GM18951 (cell line): ENCODE data around the gene MAPK1IP1L.
"Not testable (repeated sequence)": the region's sequence is repeated elsewhere in the genome, so short reads cannot be mapped to it uniquely, and the experiment has no call there.

ENCODE experiments used
- POLR2A ChIP-seq: IDR thresholded peaks from 4 replicates; pipeline ENCODE4 v1.6.1; 2011; ENCODE audit warnings: mild to moderate bottlenecking; ENCODE audit not compliant: insufficient read length, insufficient read depth; ENCODE audit errors: extremely low read depth
- in situ Hi-C: fragments of 300-500 bp; cut with MboI; formaldehyde crosslinking; loops from one replicate; pipeline ENCODE4 v1.12.0; 2022; ENCODE audit warnings: low sequenced_read_pairs, mixed read lengths, inconsistent platforms; ENCODE audit not compliant: unreplicated experiment

The MAPK1IP1L gene

GRCh38 chr14:55043528-55043927 lies 7.9 kb upstream of the MAPK1IP1L start:
- in situ Hi-C loops, result no loop called here
- no peak for TF ChIP-seq POLR2A

- TF ChIP-seq POLR2A, result no peak
- in situ Hi-C loops, result no loop called here
These were observed 6.4 kb upstream of the MAPK1IP1L start for GRCh38 chr14:55045087-55045486.

- TF ChIP-seq POLR2A, result no peak
These were observed 4.0 kb upstream of the MAPK1IP1L start for GRCh38 chr14:55047301-55048053.

GRCh38 chr14:55048900-55049436 lies 2.5 kb upstream of the MAPK1IP1L start:
- no peak for TF ChIP-seq POLR2A
- in situ Hi-C loops, result no loop called here

More at GRCh38 chr14:55047301-55048053, 4.0 kb upstream of the MAPK1IP1L start:
- in situ Hi-C loops, result no loop called here

GRCh38 chr14:55051165-55051422 lies 353 bp upstream of the MAPK1IP1L start:
- TF ChIP-seq POLR2A, result no peak
- in situ Hi-C loops, result no loop called here

- in situ Hi-C loops, result no loop called here
- TF ChIP-seq POLR2A, result no peak
These were observed 953 bp downstream of the MAPK1IP1L start for GRCh38 chr14:55052269-55052930.

GRCh38 chr14:55053018-55053417 lies 1.6 kb downstream of the MAPK1IP1L start:
- no peak for TF ChIP-seq POLR2A
- in situ Hi-C loops, result no loop called here

- in situ Hi-C loops, result no loop called here
- TF ChIP-seq POLR2A, result no peak
These were observed 2.1 kb downstream of the MAPK1IP1L start for GRCh38 chr14:55053500-55053899.

- in situ Hi-C loops, result no loop called here
- no peak for TF ChIP-seq POLR2A
These were observed 2.7 kb downstream of the MAPK1IP1L start for GRCh38 chr14:55054098-55054497.

GRCh38 chr14:55057919-55058318 lies 6.5 kb downstream of the MAPK1IP1L start:
- no peak for TF ChIP-seq POLR2A
- in situ Hi-C loops, result no loop called here

GRCh38 chr14:55059333-55059732 lies 7.9 kb downstream of the MAPK1IP1L start:
- no peak for TF ChIP-seq POLR2A
- in situ Hi-C loops, result no loop called here

GRCh38 chr14:55062517-55063351 lies 11.3 kb downstream of the MAPK1IP1L start:
- in situ Hi-C loops, result no loop called here
- no peak for TF ChIP-seq POLR2A

GRCh38 chr14:55064896-55065295 lies 13.4 kb downstream of the MAPK1IP1L start:
- in situ Hi-C loops, result not testable (repeated sequence)
